ENCODE measurements around the gene JAK1.

Gene JAK1

DNA sequence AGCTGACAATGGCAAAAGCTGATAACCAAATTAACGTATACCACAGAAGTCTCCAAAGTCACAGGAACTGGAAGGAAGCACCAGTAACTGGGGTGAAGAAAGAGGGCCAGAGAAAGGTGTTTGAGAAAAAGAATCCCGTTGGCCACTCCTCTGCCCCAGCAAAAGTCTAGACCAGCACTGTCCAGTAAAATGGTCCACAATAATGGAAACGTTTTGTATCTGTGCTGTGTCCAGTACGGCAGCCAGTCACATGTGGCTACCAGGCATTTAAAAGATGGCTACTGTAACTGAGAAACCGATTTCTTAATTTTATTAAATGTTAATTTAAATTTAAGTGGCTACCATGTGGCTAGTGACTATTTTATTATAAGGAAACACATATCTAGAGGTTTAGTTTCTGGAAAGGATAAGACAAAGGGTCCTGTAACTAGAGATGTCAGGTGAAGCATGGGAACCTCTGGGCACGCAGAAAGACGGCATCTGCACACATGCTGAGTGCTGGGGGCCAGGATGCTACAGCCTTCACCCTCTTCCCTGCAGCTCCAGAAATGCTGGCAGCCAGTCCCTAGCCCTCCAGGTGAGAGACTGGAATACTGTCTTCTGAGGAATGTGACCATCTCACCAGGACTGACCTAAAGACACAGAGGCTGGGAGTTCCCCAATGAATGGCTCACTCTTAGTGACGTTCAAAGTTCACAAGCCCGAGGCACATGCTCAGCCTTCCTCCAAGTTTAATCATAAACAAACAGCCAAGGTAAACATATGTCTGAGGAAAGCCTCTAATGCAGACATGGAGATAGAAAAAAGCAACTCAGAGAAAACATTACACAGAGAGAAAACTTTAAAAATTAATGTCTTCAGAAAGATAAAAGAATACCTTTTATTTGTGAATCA is 50.7 kb downstream of the JAK1 start:
- DNase-seq (ENCODE audit: extremely low spot score) = no peak
- CTCF ChIA-PET = interaction anchor here (1.2 to 9.8 kb wide), 5 partner anchors 11 to 33 kb away, joined by 3 to 48 read pairs (median 3); no protein-coding TSS in a partner anchor
- POLR2A ChIA-PET = no interaction called here
- TF ChIP-seq, protein P1, sequence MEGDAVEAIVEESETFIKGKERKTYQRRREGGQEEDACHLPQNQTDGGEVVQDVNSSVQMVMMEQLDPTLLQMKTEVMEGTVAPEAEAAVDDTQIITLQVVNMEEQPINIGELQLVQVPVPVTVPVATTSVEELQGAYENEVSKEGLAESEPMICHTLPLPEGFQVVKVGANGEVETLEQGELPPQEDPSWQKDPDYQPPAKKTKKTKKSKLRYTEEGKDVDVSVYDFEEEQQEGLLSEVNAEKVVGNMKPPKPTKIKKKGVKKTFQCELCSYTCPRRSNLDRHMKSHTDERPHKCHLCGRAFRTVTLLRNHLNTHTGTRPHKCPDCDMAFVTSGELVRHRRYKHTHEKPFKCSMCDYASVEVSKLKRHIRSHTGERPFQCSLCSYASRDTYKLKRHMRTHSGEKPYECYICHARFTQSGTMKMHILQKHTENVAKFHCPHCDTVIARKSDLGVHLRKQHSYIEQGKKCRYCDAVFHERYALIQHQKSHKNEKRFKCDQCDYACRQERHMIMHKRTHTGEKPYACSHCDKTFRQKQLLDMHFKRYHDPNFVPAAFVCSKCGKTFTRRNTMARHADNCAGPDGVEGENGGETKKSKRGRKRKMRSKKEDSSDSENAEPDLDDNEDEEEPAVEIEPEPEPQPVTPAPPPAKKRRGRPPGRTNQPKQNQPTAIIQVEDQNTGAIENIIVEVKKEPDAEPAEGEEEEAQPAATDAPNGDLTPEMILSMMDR (IDR thresholded peaks at IDR 0.05; ENCODE audit: control extremely low read depth, extremely low read depth, low read depth, missing control alignments) = no peak

DNA sequence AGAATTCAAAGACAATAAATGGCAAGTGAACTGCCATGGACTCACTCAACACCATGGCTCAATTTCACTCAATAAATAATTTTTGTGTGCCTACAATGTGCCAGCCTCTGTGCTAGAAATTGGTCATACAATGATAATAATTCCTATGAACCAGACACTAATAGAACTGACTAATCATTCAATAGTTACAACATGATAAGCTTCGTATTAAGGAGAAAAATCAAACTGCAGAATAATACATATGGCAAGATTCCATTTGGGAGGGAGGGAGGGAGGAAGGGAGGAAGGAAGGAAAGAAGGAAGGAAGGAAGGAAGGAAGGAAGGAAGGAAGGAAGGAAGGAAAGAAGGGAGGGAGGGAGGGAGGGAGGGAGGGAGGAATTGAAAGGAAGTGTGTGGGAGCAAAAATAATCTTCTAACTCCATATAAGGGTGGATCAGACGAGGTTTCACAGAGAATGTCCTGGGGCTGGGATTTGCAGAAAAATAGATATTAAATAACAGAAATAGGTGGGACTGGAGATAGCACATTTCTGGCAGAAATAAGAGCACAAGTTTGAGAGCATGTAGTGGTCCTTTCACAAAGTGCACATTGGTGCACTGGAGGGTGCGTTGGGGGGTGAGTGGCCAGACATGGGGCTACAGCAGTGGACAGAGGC is 52.9 kb downstream of the JAK1 start:
- DNase-seq (ENCODE audit: extremely low spot score) = no peak
- POLR2A ChIA-PET = no interaction called here
- CTCF ChIA-PET = interaction anchor here (1.1 to 9.8 kb wide), 3 partner anchors 9 to 15 kb away, joined by 3 to 48 read pairs (median 4); no protein-coding TSS in a partner anchor
- TF ChIP-seq, protein P1 (IDR thresholded peaks at IDR 0.05; ENCODE audit: control extremely low read depth, extremely low read depth, low read depth, missing control alignments) = no peak

DNA sequence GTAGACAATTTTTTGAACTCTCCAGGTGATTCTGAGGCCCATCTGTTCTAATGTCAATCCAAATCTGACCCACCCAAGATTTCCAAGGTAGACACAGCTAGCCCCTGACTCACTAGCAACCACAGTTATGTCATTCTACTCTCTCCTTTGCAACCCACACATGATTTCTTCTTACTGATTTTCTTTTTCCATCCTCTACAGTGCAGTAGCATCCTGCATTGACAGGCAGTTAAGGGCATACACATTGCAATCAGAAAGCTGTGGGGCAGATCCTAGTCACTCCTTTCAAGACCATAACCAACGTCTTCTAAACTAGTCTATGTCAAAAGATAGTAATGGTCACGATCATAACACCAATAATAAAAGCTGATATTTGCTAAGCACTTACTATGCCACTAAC is 54.2 kb downstream of the JAK1 start:
- no peak for DNase-seq (ENCODE audit: extremely low spot score)
- ChIA-PET POLR2A (no interaction called here), CTCF (interaction anchor here (0.9 to 1.4 kb wide), 4 partner anchors 9 to 21 kb away, joined by 3 to 8 read pairs (median 4); no protein-coding TSS in a partner anchor)
- TF ChIP-seq, protein P1 (IDR thresholded peaks at IDR 0.05; ENCODE audit: control extremely low read depth, extremely low read depth, low read depth, missing control alignments) = no peak

DNA sequence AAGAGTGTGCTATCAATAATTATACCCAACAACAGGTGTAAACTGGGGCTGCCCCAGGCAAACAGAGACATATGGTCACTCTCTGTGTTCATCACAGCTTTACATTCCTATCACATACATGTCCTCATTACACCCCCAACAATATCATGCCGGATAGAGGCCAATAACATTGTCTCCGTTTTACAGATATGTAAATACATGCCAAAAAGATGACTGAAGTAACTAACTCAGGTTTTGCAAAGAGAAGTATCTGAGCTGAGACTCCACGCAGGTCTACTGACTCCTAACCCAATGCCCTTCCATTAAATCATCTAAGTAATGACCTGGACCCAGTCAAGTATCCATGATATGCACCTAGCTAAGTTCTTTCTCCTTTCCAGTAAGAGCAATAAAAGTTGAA is 55.0 kb downstream of the JAK1 start:
- CTCF ChIA-PET = interaction anchor here (0.9 to 1.4 kb wide), 3 partner anchors 10 to 22 kb away, joined by 3 to 8 read pairs (median 5); no protein-coding TSS in a partner anchor
- TF ChIP-seq, protein P1 (IDR thresholded peaks at IDR 0.05; ENCODE audit: control extremely low read depth, extremely low read depth, low read depth, missing control alignments) = no peak
- DNase-seq (ENCODE audit: extremely low spot score) = no peak
- POLR2A ChIA-PET = no interaction called here

DNA sequence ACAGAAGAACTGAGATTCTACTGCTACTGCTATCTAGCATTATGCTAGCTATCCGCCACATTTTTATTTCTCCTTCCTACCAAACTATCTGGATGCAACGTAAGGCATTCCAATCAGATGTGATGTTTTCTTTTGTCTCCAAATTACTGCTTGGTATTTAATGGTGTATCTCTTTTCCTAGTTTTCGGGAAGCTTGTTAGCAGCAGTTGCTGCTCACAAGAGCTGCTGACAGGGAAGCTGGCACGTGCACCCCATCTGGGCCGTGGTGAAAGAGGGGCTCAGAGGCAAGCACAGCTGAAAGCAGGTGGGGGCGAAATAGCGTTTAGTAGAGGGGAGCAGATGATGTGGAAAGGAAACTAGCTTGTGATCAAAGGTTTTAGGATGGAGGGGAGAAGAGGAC is 57.3 kb downstream of the JAK1 start:
- CTCF ChIA-PET = interaction anchor here (0.9 to 2.6 kb wide), 10 partner anchors 9 to 53 kb away, joined by 3 to 10 read pairs (median 5); no protein-coding TSS in a partner anchor
- POLR2A ChIA-PET = no interaction called here
- TF ChIP-seq, protein P1 (IDR thresholded peaks at IDR 0.05; ENCODE audit: control extremely low read depth, extremely low read depth, low read depth, missing control alignments) = no peak
- no peak for DNase-seq (ENCODE audit: extremely low spot score)

DNA sequence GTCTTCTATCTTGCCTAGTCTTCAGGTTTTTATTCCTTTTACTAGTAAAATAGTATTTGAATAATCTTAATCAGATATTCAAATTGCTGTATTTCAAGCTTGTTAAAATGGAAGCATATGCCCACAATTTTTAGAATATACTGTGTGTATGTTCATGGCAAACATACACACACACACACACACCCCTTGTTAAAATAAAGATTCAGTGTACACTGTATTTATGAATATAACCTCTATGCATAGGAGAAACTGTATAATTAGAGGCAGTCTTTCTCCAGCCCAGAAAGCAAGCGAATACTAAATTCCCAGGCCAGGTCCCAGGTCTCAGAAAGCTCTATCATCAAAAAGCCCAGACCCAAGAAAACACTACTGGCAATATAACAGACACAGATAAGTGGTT is 57.8 kb downstream of the JAK1 start:
- no peak for DNase-seq (ENCODE audit: extremely low spot score)
- TF ChIP-seq, protein P1 (IDR thresholded peaks at IDR 0.05; ENCODE audit: control extremely low read depth, extremely low read depth, low read depth, missing control alignments) = no peak
- CTCF ChIA-PET = interaction anchor here (0.9 to 2.6 kb wide), 10 partner anchors 9 to 54 kb away, joined by 3 to 10 read pairs (median 5); no protein-coding TSS in a partner anchor
- POLR2A ChIA-PET = no interaction called here
